Measurements from ENCODE around the gene SNTB2. TPM values are rescaled to one million over a fixed set of nuclear protein-coding genes. Genes with fewer than 3 reads are reported as not detected.

SNTB2 gene
- polyA plus RNA-seq, 1 of the 3 experiments (the other 2 are of a cell fraction): 13.0 TPM

GRCh38 chr16:69225121-69225520 lies 38.2 kb downstream of the SNTB2 start:
- CTCF ChIA-PET: interaction anchor here (1.6 kb wide), 1 partner anchor 13 kb away, joined by 4 read pairs; no protein-coding TSS in a partner anchor
- H3K9ac ChIP-seq: no peak overlapping the region
- TF ChIP-seq MXI1 (IDR thresholded peaks at IDR 0.05; ENCODE audit: low read depth, low read length) (no peak), SMC3 (IDR thresholded peaks at IDR 0.05; ENCODE audit: low read depth, low read length) (no peak), EZH2phosphoT487 (IDR thresholded peaks at IDR 0.05; ENCODE audit: borderline replicate concordance, low read depth) (no peak), REST (IDR thresholded peaks at IDR 0.05; ENCODE audit: low read depth, low read length) (no peak), RFX5 (IDR thresholded peaks at IDR 0.05; ENCODE audit: low read length) (no peak), NFIC (IDR thresholded peaks at IDR 0.05; ENCODE audit: borderline replicate concordance) (no peak)

DNA sequence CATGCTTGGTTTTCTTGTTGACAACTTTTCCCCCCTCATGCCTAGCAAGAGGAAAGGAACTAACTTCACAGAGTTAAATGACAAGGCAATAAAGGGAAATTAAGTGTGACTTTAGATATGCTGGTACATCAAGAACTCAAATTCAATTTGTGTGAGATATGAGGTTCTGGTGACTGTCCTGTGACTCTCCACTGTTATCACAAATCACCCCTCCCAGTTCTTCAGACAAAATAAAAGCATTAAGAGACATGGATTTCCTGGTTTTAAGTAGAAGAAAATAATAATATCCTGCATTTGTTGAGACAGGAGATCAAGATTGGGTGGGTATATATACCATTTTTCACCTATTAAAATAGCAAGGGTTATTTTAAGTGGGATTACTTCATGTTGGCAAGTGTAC lies 46.2 kb downstream of the SNTB2 start:
- no peaks in the 10 kb centered on the region for H4K20me1 ChIP-seq (ENCODE audit: insufficient read depth)
- no peak overlapping the region for H3K4me3 ChIP-seq (ENCODE audit: low read depth in 2 of 2, low read length in 1 of 2)
- no peaks in the 10 kb centered on the region for H3K9me3 ChIP-seq
- no peak overlapping the region for H3K9ac ChIP-seq
- H3K27ac ChIP-seq (ENCODE audit: low read depth in 2 of 2, low read length in 1 of 2): no peak overlapping the region
- no peak overlapping the region for H2AFZ ChIP-seq (ENCODE audit: low read depth)
- ChIA-PET CTCF (no interaction called here), POLR2A (no interaction called here)
- peak; percentile 22 for DNase-seq
- TF ChIP-seq, protein P1, sequence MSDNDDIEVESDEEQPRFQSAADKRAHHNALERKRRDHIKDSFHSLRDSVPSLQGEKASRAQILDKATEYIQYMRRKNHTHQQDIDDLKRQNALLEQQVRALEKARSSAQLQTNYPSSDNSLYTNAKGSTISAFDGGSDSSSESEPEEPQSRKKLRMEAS (IDR thresholded peaks at IDR 0.05; ENCODE audit: low read depth): no peak
- TF ChIP-seq PBX3 (IDR thresholded peaks at IDR 0.05) (no peak), GABPA (IDR thresholded peaks at IDR 0.05; ENCODE audit: low read depth) (no peak), MEF2A (IDR thresholded peaks at IDR 0.05; ENCODE audit: borderline replicate concordance, low read depth) (no peak), SMC3 (IDR thresholded peaks at IDR 0.05; ENCODE audit: low read depth, low read length) (no peak), JUND (IDR thresholded peaks at IDR 0.05) (no peak), TEAD4 (IDR thresholded peaks at IDR 0.05; ENCODE audit: borderline replicate concordance, insufficient read depth) (no peak), RAD21 (IDR thresholded peaks at IDR 0.05; ENCODE audit: low read length) (no peak), CTCF (IDR thresholded peaks at IDR 0.05) (no peak)
- H3K4me2 ChIP-seq: no peak overlapping the region
- no peaks in the 10 kb centered on the region for H3F3A ChIP-seq (replicated peaks; ENCODE audit: insufficient read depth)
- H3K9me2 ChIP-seq: no peaks in the 10 kb centered on the region
- H3K36me3 ChIP-seq (replicated peaks in 1 of 2; ENCODE audit: control insufficient read depth in 1 of 2, insufficient read depth in 2 of 2, low read length in 1 of 2): no peaks in the 10 kb centered on the region
- H3K79me2 ChIP-seq (ENCODE audit: insufficient read depth): peaks cover 70% of the 10 kb centered on the region
- H3K27me3 ChIP-seq (ENCODE audit: insufficient read depth): no peaks in the 10 kb centered on the region
- H3K4me1 ChIP-seq (ENCODE audit: control insufficient read depth in 1 of 2, insufficient read depth in 2 of 2, low read depth in 1 of 2, low read length in 1 of 2): no peaks in the 10 kb centered on the region

More at GRCh38 chr16:69225121-69225520, 38.2 kb downstream of the SNTB2 start:
- Histone ChIP-seq H4K20me1 (ENCODE audit: insufficient read depth) (peaks cover 28% of the 10 kb centered on the region), H3K4me3 (ENCODE audit: low read depth in 2 of 2, low read length in 1 of 2) (no peak overlapping the region), H3K9me2 (no peaks in the 10 kb centered on the region), H3F3A (replicated peaks; ENCODE audit: insufficient read depth) (peaks cover 20% of the 10 kb centered on the region), H3K9me3 (no peaks in the 10 kb centered on the region), H2AFZ (ENCODE audit: low read depth) (no peak overlapping the region), H3K27ac (ENCODE audit: low read depth in 2 of 2, low read length in 1 of 2) (no peak overlapping the region), H3K4me1 (ENCODE audit: control insufficient read depth in 1 of 2, insufficient read depth in 2 of 2, low read depth in 1 of 2, low read length in 1 of 2) (peaks cover 0 to 22% of the 10 kb centered on the region in 2 experiments; a peak in 1 of 4 replicates), H3K36me3 (replicated peaks in 1 of 2; ENCODE audit: control insufficient read depth in 1 of 2, insufficient read depth in 2 of 2, low read length in 1 of 2) (no peaks in the 10 kb centered on the region), H3K27me3 (ENCODE audit: insufficient read depth) (no peaks in the 10 kb centered on the region), H3K4me2 (no peak overlapping the region), H3K79me2 (ENCODE audit: insufficient read depth) (peaks cover 88% of the 10 kb centered on the region)
- no peak for DNase-seq
- 98% methylated on average over 7 of the region's 7 CpGs for WGBS (ENCODE audit: low lambda C conversion rate)
- POLR2A ChIA-PET: no interaction called here

Data from SK-N-SH (cell line).